Stimulated activated CD4-positive, alpha-beta T cell treated with anti-CD3 and anti-CD28 coated beads, Interleukin-4, amount 100 ng/mL, for 1 hour (primary cell): ENCODE results near the gene CCDC146.
"Not testable (repeated sequence)": the region's sequence is repeated elsewhere in the genome, so short reads cannot be mapped to it uniquely, and the experiment has no call there.

Experiments used
- DNase-seq: peaks from one replicate; pipeline ENCODE4 v3.0.0-alpha.2; 2020

The CCDC146 gene

DNA sequence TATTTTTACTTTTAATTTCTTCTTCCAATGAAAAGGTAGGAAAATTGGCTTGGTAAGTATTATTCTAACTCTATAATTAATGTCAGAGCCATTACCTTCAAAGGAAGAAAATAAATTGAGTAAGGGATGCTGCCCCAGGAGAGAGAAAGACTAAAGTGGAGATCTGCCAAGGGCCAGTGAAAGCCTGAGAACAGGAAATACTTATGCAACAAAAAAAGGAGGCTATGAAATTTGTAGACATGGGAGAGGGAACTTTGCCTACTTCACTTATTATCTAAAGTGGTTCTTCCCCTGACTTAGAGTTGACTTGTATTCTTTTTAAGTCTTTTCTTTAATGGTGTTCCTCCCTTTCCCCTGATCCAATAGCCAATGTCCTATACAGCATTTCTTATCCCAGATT lies 29.8 kb downstream of the CCDC146 start:
- DNase-seq = not testable (repeated sequence)

GRCh38 chr7:77154917-77155464 lies 32.6 kb downstream of the CCDC146 start:
- not testable (repeated sequence) for DNase-seq

- not testable (repeated sequence) for DNase-seq
These were observed 33.4 kb downstream of the CCDC146 start for GRCh38 chr7:77155601-77156377.

DNA sequence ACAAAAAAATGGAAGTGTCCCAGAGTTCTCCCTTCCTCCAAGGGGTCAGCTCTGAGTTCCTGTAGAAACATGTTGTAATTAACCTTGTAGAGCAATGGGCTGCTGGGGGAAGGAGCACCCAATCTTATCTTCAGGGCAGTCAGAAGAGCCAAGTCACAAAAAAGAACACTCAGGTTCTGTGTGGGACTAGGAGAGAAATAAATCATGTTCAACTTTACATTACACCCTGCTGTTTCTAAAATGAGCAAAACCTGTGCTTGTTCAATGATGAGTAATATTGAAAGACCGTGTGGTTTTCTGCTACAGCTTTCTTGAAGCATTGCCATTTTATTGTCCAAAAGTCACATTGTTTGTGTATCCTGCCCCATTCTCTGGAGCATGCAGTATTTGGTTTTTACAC lies 34.6 kb downstream of the CCDC146 start:
- not testable (repeated sequence) for DNase-seq

DNA sequence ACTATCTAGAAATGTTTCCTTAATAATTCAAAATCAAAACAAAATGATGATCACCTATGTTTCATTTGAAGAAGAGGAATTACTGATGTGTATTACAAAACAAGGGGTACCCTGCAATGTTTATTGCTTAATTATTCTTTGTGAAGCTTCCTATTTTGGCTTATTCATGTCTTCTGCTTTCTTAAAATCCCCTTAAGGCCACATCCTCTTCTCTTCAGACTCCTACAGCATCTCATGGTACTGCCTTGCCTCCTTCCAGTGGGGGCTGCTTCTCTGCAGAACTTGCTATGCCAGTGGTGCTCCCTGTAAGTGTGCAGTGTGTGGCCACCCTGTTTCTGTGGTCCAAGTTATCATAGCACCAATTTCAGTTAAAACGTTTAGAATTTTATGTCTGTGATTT lies 35.0 kb downstream of the CCDC146 start:
- DNase-seq = no peak

DNA sequence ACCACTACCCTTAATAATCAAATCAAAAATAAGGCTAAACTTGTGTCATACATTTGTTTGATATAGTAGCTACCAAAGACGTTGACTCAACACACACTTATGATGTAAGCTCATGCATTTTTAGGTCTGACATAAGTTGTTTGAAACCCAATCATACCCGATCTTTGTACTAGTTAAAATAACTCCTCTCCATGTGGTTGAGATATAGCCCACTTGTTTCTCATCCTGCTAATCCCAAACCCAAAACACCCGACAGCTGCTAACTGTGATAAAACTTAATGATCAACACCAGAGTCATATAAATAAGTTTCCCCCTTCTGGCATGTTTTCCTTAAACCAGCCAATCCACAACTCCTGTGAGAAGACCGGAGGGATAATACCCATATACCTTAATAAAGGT lies 48.7 kb downstream of the CCDC146 start:
- not testable (repeated sequence) for DNase-seq

DNA sequence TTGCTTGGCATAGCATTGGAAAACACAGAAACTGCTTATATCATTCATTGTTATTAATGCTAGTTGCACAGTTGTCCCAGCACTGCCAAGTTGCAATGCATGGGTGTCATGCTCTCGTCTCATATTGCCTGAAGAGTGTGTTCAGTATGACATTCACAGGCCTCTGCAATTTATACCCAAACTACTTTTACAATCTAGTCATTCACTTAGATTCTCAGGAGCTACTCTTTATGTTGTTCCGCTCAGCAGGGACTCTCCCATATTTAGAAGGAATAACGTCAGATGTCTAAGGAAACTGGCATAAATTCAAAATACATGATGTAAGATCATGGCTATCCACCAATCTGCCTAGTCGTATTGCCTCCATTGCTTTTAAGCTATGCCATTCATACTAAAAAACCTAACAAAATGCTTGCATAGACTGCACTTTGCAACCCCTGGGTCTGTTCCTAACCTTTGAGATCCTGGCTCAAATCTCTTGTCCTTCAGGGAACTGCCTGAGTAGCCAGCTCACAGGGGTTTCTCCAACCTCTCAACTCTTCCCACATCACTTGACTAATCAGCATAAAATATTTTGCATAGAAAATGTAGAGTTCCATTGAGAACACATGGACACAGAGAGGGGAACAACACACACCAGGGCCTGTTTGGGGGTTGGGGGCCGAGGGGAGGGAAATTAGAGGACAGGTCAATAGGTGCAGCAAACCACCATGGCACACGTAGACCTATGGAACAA lies 50.2 kb downstream of the CCDC146 start:
- DNase-seq = not testable (repeated sequence)

- DNase-seq = not testable (repeated sequence)
These were observed 52.0 kb downstream of the CCDC146 start for GRCh38 chr7:77174418-77174817.

GRCh38 chr7:77175274-77175800 lies 52.9 kb downstream of the CCDC146 start:
- DNase-seq = not testable (repeated sequence)

DNA sequence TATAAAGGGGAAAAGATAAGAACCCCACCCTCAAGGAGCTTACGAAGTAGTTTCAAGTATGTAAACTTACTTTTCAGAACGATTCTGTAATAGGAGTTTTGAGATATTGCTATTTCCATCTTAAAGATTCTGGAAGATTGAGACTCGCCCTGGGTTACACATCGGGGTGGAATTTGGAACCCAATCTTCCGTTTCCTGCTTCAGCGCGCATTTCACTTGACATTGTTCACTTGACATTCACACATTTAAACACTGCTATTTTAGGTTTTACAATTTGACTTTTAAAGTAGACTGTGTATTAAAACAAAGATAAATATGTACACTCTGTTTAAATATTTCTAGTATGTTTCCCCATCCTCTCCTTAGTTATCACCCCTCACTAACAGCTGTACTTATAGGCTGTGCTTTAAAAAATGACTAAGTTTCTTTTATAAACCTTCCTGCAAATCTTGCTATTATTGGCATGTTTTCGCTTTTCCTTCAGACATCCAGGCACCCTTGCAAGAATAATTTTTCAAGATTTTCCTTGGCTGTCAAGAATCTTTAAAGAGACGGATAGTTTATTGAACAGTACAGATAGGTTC lies 55.0 kb downstream of the CCDC146 start:
- not testable (repeated sequence) for DNase-seq

DNA sequence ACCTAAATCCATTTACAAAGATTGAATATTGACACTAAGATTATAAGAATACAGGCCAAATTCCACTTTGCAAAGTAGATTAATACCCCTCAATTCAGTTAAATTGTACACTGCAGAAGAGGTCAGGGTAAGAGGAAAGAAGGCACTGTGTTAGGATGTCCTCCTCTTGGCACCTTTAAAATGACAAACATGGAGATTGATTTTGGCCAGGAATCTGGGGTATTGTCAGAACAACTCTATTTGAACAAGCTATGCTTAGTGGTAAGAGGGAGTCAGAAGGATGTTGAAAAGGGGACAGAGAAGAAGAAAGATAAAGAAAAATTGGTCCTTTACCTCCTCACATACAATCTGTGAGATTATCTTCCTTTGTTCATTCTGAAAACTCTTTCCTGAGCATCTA lies 55.6 kb downstream of the CCDC146 start:
- DNase-seq = not testable (repeated sequence)

- no peak for DNase-seq
These were observed 58.7 kb downstream of the CCDC146 start for GRCh38 chr7:77181015-77181595.

GRCh38 chr7:77181734-77182133 lies 59.3 kb downstream of the CCDC146 start:
- DNase-seq = no peak

- no peak for DNase-seq
These were observed 59.8 kb downstream of the CCDC146 start for GRCh38 chr7:77182261-77182660.

- DNase-seq = no peak
These were observed 62.0 kb downstream of the CCDC146 start for GRCh38 chr7:77184463-77184862.

- no peak for DNase-seq
These were observed 62.6 kb downstream of the CCDC146 start for GRCh38 chr7:77184990-77185389.

DNA sequence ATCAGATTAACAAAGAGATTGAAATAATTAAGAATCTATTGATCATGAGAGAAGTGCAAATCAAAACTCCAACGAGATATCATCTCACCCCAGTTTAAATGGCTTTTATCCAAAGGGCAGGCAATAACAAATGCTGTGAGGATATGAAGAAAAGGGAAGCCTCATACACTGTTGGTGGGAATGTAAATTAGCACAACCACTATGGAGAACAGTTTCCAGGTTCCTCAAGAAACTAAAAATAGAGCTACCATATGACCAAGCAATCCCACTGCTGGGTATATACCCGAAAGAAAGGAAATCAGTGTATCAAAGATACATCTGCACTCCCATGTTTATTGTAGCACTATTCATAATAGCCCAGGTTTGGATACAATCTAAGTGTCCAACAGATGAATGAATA lies 63.5 kb downstream of the CCDC146 start:
- no peak for DNase-seq

- no peak for DNase-seq
These were observed 66.5 kb downstream of the CCDC146 start for GRCh38 chr7:77188731-77189437.

GRCh38 chr7:77197141-77197540 lies 74.7 kb downstream of the CCDC146 start:
- no peak for DNase-seq

GRCh38 chr7:77199013-77199966 lies 76.9 kb downstream of the CCDC146 start, which contains the start of gene FGL2:
TSS of gene FGL2 (minus strand) at chr7:77199819. CDS start at chr7:77199793, 26 bp downstream.
- DNase-seq = peak; percentile 27

DNA sequence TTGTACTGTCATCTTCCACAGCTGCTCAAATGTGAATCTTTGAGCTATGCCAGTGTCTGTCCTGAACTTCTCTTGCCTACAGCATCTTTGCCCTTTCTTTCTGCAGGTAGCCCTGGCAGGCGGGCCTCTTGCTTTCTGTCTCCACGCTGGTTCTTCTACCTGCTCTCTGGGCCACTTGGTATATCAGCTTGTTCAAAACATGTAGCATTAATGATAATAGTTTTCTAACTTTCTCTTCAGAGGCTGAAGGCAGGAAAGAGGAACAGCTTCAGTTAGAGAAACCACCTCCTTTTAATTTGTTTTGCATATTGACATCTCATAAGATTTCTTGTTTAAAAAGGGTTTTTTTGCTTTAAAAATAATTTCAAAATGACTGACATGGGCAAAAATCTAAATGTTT lies 78.1 kb downstream of the CCDC146 start:
- DNase-seq = no peak
